ENCODE data around the gene PSMG2.
A peak's percentile ranks its signal among the peaks of the same experiment; 100 is the strongest.
"Not testable (repeated sequence)": the region's sequence is repeated elsewhere in the genome, so short reads cannot be mapped to it uniquely, and the experiment has no call there.

The PSMG2 gene

DNA sequence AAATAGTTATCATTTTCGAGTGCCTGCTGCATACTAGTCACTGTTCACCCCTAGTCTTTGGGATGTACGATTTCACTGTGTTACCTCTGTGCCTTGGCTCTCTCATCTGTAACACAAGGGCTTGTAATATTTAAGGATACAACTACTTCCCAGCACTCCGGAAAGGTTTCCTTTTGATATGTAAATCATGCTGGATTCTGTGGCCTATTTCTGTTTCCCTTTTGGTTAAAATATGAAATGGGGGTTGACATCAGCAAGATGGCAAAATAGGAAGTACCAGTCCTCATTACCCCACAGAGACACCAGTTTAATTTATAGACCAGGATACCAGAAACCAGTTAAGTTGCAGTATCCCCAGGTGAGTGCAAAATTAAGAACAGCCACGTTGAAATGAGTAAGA, 23.5 kb downstream of the PSMG2 start:
- DNase-seq, result no peak

DNA sequence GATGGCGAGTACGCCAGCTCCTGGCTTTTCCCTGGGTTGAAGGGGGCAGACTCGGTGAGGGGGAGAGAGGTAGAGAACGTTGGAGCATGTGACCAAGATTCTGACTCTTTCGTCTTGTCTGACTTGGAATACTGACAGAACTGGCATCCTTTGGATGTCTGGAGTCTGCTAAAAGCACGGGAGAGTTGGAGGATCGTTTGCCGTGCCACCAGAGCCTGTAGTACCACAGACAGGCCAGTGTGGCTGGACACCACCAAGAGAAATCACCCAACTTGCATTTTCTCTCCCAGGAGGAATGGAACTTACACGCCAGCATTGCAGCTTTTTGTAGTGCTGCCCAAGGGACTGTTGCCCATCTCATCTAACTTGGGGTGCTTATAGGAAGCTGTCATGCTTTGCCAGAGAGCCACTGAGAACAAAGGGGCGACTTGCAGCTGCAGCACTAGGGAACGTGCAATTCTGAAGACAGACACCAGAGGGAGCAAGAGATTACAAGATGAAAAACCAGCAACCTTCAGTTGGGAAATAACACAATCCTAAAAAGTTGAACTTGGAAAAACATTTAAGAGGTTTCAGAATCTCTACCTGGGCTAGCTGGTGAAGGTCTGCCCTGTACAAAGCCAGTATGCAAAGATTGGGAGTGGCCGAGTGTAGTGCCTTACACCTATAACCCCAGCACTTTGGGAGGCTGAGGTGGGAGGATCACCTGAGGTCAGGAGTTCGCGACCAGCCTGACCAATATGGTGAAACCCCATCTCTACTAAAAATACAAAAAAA, 24.1 kb downstream of the PSMG2 start:
- peak; percentile 76 for DNase-seq

DNA sequence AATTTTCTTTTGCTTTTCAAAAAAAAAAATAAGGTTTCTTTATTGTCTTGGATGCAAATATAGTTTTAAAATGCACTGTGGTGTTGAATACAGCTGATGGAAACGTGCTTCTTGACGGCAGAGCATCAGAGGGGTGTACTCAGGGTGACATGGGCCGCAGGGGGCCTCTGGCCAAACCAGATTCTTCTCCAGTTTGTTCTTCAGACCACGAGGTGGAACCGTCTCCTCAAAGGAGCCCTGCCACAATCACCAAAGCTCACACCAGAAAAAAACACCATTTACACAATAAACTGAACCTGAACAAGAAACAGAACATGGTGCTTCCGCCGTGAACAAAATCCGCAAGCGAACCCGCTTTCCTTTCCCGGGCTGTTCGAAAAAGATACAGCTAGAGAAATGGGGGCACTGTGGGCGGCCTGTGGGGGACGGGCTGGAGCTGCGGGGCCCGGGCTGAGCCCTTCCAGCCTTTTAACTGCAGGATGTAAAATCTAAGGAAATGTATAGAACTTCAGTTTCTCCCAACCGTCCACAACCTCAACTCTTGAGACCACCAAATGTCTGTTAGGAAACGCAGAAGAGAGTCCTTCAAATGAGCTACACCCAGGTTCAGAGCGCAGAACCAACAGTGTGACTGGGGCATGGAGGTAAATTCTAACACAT, 34.5 kb downstream of the PSMG2 start:
- DNase-seq, result no peak

DNA sequence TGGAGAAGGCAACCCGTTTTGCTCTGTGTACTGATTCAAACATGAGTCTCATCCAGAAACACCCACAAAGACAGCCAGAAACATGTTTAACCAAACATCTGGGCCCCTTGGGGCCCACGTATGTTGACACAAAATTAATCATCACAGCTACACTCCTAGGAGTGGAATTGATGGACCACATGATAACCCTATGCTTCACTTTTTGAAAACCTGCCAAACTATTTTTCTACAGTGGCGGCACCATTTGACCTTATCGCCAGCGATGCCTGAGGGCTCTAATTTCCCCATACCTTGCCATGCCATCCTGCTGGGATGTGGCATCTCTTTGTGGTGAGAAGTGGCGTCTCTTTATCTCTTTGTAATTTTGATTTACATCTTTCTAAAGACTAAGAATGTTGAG, 38.5 kb downstream of the PSMG2 start:
- DNase-seq, result no peak

DNA sequence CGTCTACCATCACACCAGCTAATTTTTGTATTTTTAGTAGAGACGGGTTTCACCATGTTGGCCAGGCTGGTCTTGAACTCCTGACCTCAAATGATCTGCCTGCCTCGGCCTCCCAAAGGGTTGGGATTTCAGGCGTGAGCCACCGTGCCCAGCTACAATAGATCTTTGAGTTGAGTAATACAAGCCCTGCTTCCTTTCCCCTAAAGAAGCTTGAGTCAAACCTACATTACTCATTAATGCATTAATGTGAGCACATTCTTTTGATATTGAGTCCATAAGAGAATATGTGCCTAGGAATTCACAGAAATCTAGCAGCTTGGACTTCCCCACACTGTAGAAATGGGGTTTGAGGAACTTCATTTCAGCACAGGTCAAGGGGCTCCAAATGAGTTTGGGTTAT, 39.6 kb downstream of the PSMG2 start:
- no peak for DNase-seq

DNA sequence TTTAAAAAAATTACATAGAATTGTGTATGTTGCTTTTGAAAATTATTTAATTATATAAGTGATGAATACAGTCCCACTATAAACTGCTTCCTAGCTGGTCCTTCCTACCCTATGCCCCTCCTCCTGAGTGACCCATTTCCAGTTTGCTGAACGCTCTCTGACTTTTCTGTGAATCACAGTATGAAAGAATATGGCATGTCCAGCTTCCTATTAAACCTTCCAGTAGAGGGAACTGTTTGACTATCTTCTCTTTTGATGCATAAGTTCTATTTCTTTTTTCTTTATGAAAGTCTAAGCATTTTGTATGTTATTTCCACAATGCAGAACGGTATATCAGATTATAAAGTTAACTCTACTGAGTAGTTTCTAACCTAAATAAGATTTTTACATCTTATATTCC, 41.3 kb downstream of the PSMG2 start:
- no peak for DNase-seq

DNA sequence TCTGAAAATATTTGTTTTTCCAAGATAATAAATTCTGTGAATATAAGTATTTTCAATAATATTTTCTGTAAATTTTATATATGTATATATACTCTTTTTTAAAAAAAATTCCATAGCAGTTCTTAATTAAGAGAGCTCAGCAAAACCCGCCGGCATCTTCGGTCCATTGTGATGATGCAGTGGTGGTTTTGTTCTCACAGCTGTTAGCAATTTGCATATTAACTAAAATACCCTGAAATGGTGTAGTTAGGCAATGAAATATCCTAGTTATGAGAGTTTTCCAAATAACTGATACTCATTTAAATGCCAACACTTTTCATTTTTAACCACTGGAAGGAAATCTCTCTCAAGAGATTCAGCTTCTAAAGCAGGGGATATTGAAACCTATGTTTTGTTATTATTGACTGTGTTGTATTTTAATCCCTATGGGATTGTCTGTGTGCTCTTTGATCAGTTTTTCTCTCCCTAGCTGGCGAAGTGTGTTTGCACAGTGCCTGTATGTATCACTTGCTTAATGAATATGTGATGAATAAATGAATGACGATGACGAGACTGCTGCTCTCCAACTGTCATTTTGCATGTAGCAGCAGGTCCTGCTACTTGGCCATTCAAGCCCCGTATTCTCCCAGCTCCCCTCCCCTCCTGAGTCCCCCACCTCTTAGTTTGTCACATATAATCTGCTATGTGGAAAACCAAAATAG, 42.4 kb downstream of the PSMG2 start:
- DNase-seq, result no peak

DNA sequence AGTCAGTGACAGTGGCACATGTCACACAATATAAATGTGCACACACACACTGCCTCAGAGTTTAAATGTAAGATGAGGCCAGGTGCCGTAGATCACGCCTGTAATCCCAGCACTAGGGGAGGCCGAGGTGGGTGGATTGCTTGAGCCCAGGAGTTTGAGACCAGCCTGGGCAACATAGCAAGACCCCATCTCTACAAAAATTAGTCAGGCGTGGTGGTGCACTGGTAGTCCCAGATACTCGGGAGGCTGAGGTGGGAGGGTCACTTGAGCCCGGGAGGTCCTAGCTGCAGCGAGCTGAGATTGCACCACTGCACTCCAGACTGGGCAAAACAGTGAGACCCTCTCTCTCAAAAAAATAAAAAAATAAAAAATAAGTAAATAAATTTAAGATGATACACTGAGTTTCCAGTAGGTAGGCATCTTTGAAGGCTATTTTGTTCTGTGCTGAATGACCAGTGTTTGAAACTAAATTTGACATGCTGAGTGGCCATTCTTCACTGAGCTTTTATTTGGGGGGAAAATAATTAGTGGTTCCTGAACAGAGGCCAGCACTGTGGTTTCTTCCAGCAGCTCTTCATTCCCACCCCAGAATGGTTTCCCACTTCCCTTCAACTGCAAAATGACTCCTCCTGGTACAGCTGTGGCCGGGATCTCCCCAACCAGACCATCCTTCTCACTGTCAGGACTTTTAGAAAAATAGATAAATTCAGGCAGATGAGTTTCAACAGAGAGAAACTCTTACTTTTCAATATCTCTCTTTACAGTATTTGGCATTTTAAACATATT, 44.9 kb downstream of the PSMG2 start:
- DNase-seq, result no peak

DNA sequence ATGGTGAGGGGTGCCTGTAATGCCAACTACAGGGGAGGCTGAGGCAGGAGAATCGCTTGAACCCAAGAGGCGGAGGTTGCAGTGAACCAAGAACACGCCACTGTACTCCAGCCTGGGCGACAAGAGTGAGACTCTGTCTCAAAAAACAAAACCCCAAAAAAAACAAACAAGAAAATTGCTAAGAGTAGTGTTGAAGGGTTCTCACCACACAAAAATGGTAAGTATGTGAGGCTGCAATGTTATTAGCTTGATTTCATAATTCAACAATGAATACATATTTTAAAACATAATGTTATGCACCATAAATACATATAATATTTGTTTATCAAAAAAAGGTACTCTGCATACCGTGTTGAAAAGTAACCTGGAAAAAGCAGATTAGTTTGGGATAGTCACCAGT, 45.8 kb downstream of the PSMG2 start:
- DNase-seq, result no peak

DNA sequence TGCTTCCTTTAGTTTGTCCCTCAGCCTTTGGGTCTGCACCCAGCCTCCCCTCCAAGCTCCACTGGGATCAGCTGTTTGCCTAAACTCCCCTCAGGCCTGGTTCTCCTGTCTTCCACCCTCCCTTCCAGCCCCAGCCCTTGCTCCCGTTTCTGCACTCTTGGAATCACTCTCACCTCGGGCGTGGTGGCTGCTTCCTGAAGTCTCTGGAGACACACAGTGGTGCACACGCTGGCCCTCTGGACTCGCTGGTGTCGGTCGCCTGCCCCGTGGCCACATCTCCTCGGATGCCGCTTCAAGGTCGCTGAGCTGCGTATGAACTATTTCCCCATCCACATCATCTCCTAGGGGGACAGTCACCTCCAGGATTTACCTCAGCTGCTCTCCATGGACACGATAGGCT, 46.3 kb downstream of the PSMG2 start:
- DNase-seq, result no peak

DNA sequence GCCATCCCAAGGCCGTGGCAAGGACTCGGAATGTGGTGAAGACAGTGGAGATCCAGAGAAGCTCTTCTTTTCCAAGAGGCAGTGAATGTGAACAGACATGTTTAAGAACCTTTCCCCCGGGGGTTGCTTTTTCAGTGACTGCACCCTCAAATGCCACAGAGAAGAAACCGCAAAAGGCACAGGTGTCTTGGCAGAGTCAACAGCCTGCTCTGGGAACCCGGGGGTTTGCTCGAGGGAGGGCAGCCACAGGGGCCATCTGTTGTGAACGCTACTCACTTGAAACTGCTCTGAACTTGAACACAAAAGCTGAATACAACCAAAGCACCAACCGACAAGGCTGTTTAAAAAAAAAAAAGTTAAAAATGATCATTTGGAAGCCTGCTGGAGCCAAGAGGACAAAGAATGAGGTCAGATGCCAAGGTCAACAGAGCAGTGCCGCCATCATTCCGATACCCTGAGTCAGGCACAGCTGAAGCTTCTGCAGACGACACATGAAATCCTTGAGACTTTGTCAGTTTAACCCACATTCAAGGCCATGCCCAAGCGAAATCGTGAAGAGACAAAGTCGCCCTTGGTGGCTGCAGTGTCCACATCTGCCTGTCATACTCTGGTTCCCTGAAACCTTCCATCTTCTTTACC, 47.4 kb downstream of the PSMG2 start:
- DNase-seq, result no peak

DNA sequence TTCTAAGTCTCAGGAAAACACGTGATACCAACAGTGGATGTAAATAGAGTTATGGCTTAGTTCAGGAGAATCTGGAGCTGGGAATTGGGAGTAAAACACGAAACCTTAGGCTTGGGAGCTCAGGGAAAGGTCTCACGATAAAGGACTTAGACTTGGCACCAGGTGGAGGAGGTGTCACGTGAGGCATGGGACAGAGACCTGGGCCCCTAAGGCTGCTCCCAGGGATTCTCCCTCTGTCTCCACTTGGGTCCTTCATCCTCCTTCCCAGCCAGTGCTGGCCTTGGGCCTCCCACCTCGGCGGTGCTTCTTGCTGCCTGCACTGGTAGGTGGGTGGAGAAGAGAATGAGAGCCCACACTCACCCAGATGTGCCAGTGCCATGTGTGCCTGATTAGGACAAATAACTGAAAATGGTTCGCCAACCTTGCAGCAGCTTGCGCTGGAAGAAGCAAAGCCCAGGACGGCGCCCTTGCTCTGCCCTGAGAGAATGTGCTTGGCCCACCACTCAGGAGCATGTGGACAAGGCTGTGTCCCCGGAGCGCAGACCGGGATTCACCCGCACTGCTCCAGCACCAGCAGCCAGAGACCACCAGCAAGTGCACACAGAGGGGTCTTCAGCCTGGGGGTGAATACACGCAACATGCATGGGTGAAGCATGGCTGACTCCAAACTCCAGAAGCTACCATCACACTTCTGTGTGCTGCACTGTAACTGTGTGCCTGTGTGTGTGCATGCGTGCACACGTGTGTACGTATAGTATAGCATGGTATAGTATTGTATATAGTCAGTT, 48.1 kb downstream of the PSMG2 start:
- no peak for DNase-seq

DNA sequence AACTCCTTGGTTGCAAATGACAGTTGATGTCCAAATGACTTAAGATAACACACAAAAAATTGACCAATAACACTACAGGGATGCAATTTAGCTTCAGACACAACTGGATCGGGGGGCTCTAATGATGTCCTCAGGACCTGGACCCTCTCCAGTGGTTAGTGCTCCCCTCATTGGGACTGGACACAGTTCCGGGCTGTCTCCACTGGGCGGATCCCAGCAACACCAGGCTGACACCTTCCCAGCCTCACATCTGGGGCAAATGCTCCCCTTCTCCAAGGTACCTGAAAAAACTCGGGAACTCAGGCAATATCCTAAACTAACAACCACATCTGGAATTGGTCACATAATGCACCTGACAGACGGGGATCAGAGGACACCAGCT, 48.7 kb downstream of the PSMG2 start:
- no peak for DNase-seq

DNA sequence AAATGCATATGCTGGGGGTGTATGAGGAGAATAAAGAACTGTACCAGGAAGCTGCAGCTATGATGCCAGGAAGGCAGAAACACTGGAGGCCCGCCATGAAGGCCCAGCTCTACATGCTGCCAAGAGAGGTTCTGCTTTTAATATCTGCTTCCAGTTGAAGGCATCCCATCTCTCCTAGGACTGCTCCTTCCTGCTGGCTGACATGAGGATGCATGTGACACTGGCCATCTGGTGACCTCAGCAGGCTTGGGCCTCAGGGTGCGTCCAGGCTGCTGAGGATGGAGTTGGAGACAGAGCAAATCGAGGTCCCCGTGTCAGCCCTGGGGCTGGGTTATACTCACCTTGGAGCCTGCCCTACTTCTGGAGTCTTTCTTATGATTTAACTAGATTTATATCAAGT, 49.0 kb downstream of the PSMG2 start:
- no peak for DNase-seq

DNA sequence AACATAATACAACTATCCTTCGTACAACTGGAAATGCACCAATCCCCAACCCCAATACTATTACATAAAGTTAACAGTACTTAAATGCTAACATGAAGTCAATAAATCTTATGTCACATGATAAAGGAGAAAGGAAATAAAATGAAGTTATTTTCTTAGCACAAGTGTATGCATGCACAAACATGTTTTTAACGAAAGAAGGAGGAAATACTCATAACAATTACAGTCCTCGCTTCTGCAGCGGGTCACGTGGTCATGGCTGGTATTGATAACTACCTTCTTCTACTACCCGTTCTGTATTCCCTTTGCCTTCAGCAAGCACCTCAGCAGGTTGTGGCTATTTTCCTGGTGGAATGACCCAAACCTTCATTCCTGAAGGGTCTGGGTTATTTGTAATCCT, 51.7 kb downstream of the PSMG2 start:
- DNase-seq, result no peak

DNA sequence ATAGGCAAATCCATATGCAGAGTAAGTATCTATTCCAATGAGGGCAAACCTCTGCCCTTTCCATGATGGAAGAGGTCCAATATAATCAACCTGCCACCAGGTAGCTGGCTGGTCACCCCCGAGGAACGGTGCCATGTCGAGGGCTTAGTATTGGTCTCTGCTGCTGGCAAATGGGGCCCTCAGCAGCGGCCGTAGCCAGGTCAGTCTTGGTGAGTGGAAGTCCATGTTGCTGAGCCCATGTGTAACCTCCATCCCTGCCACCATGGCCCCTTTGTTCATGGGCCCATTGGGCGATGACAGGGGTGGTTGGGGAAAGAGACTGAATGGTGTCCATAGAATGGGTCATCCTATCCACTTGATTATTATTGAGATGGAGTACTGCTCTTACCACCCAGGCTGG, 52.8 kb downstream of the PSMG2 start:
- DNase-seq, result not testable (repeated sequence)

DNA sequence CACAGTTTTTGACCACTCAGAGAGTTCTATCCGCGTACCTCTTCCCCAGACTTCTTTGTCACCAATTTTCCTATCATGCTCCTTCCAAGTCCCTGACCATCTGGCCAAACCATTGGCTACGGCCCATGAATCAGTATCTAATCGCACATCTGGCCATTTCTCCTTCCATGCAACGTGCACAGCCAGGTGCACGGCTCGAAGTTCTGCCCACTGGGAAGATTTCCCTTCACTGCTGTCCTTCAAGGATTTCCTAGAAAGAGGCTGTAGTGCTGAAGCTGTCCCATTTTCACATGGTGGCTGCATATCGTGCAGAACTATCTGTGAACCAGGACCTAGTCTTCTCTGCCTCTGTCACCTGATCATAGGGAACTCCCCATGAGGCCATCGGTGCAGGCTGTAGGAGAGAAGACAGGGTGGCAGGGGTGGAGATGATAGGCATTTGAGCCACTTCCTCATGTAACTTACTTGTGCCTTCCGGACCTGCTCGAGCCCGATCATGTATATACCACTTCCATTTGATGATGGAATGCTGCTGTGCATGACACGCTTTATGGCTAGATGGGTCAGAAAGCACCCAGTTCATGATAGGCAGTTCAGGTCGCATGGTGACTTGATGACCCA, 53.9 kb downstream of the PSMG2 start:
- DNase-seq, result not testable (repeated sequence)

DNA sequence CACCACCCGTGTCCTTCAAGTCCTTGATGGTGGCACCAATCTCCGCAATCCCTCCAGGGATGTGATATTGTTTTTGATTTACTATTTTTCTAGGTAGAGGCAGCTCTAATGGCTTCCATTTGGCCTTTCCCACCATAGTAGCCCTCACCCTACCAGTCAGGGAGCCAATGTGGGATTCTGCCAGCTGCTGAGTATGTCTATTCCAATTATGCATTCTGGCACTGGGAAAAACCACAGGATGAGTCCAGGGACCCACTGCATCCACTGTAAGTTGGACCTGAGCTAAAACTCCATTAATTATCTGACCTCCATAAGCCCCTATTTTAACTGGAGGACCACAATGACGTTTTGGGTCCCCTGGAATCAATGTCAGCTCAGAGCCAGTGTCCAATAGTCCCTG, 55.7 kb downstream of the PSMG2 start:
- not testable (repeated sequence) for DNase-seq

DNA sequence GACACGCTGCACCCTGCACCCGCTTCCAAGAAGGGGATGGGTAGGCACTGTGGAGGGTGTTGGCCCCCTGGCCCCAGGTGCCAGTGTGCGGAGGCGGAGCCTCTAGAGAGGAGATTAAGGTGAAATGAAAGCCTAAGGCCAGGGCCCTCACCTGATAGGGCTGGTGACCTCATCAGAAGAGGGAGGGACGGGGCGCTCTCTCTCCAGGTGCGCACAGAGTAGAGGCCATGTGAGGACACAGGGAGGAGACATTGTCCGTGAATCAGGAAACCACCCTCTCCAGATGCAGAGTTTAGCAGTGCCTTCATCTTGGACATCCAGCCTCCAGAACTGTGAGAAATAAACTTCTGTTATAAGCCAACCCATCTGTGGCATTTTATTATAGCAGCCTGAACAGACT, 62.3 kb downstream of the PSMG2 start:
- DNase-seq, result no peak

DNA sequence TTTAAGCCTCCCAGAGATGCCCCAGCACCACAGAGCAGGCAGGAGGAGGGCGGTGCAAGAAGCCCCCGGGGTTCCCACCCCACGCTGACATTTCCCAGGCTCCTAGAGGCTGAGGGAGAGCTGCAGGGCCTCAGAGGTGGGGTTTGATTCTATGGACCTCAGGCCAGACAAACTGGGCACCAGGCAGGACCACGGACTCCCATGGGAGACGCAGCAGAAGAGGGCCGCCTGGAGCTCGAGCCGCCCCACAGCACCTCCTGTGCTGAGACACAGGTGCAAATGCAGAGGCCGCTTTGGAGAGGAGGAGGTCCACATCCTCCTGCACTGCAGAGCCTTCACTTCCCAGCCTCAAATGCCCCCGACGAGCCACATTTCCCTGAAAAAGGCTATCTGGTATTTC, 62.7 kb downstream of the PSMG2 start:
- DNase-seq, result no peak

DNA sequence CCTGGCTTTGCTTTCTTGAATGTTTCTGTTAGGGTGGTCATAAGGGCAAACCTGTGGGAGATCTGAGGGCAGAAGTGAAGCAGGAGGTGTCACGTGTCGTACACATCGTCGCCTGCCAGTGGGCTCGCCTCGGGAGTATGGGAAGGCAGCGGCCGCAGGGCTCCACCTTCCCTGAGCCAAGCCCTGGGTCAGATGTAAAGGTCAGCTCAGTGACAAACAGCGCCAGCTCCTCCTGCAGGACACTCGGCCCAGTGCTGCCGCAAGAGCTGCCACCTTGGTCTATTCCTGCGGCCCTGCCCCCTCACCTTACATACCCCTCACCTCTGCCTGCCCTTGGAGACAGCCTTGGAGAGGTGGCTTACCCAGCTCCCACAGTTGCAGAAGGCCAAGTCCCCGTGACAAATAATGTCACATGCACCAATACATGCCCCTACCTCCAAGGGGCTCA, 64.2 kb downstream of the PSMG2 start:
- DNase-seq, result no peak

Measured in right forelimb (tissue), 1 donor.